OCI-LY7 (cell line): Measurements from ENCODE around the gene R3HCC1L. TPM values are rescaled to one million over a fixed set of nuclear protein-coding genes. Genes with fewer than 3 reads are reported as not detected.

Source experiments
- BruUV-seq: library from RNA; stranded (reverse); fragments of 400-500 nt; replicated peaks from 2 replicates; lab custom pipeline; 2021; lab: Mats Ljungman, UMichigan
- CTCF ChIA-PET: fragments of 300-600 bp; sonication (Branson Sonifier 250); formaldehyde crosslinking; loops from one replicate; lab custom pipeline; 2022; ENCODE audit warnings: antibody characterized with exemption; ENCODE audit not compliant: unreplicated experiment; lab: Charles Lee
- POLR2A ChIA-PET: fragments of 300-600 bp; sonication (Branson Sonifier 250); formaldehyde crosslinking; loops from one replicate; lab custom pipeline; 2022; ENCODE audit warnings: antibody characterized with exemption; lab: Charles Lee
- DNase-seq: peaks from one replicate; pipeline ENCODE4 v3.0.0-alpha.2; 2015; ENCODE audit warnings: low spot score
- H2AFZ ChIP-seq: fragments of 200-600 bp; sonication (generic), shearing (Covaris generic); 2 replicates; pipeline ENCODE4 v1.6.1; 2014; ENCODE audit warnings: mild to moderate bottlenecking, antibody characterized with exemption, low read length, moderate library complexity
- H3K27ac ChIP-seq: fragments of 200-600 bp; sonication (generic); 2 replicates; pipeline ENCODE4 v1.5.1; 2014; ENCODE audit warnings: mixed run types, low read depth, mild to moderate bottlenecking, moderate library complexity, low read length, inconsistent platforms; ENCODE audit not compliant: poor library complexity, severe bottlenecking
- H3K36me3 ChIP-seq: fragments of 200-600 bp; sonication (generic); 2 replicates; pipeline ENCODE4 v1.6.1; 2014; ENCODE audit warnings: mild to moderate bottlenecking, antibody characterized with exemption, low read length, moderate library complexity, mixed read lengths; ENCODE audit not compliant: insufficient read depth
- H3K4me1 ChIP-seq: fragments of 200-600 bp; sonication (generic); 2 replicates; pipeline ENCODE4 v1.5.1; 2014; ENCODE audit warnings: mild to moderate bottlenecking, low read length; ENCODE audit not compliant: insufficient read depth, poor library complexity, severe bottlenecking
- H3K4me2 ChIP-seq: fragments of 200-600 bp; sonication (generic); 2 replicates; pipeline ENCODE4 v1.6.1; 2014; ENCODE audit warnings: mild to moderate bottlenecking, low read length
- H3K4me3 ChIP-seq: fragments of 200-600 bp; sonication (generic); 2 replicates; pipeline ENCODE4 v1.5.1; 2014; ENCODE audit warnings: mild to moderate bottlenecking, low read depth, low read length; ENCODE audit not compliant: poor library complexity, severe bottlenecking
- H3K79me2 ChIP-seq: fragments of 200-600 bp; sonication (generic); 2 replicates; pipeline ENCODE4 v1.6.1; 2016; ENCODE audit warnings: low read depth, mild to moderate bottlenecking, low read length, moderate library complexity, mixed read lengths; ENCODE audit not compliant: insufficient read depth
- H3K9me2 ChIP-seq: fragments of 200-600 bp; sonication (generic); 2 replicates; pipeline ENCODE4 v1.6.1; 2016; ENCODE audit warnings: mild to moderate bottlenecking, low read length, mixed read lengths; ENCODE audit not compliant: insufficient read depth
- H3K9me3 ChIP-seq: fragments of 200-600 bp; sonication (generic); 2 replicates; pipeline ENCODE4 v1.6.1; 2014; ENCODE audit warnings: mild to moderate bottlenecking, mixed run types, low read length, mixed read lengths
- H4K20me1 ChIP-seq: fragments of 200-600 bp; sonication (generic); 2 replicates; pipeline ENCODE4 v1.6.1; 2014; ENCODE audit warnings: mild to moderate bottlenecking, antibody characterized with exemption, low read length, moderate library complexity, mixed read lengths; ENCODE audit not compliant: insufficient read depth
- EZH2phosphoT487 ChIP-seq: fragments of 200-600 bp; sonication (generic); IDR thresholded peaks from 2 replicates; pipeline ENCODE4 v1.6.1; 2018; ENCODE audit warnings: low read depth, borderline replicate concordance, mild to moderate bottlenecking, mixed run types, antibody characterized with exemption, low read length, moderate library complexity, mixed read lengths
- intact Hi-C: fragments of 100-400 bp; cut with micrococcal nuclease; formaldehyde crosslinking; loops from one replicate; pipeline ENCODE4 v1.10.0; 2022; ENCODE audit not compliant: unreplicated experiment
- total RNA-seq, 2 experiments: library from RNA; depleted of rRNA in 1 of 2; stranded (reverse); fragments of >200 nt in 1 of 2; shearing (Covaris generic) in 1 of 2; gene quantifications; 2 replicates each; pipeline ENCODE4 v1.2.3, GENCODE V29; 2014 to 2022
- TF ChIP-seq, protein P1 (sequence below): fragments of 200-600 bp; sonication (generic); conservative IDR thresholded peaks from 2 replicates; pipeline ENCODE4 v1.5.1; 2014; ENCODE audit warnings: mild to moderate bottlenecking, antibody characterized with exemption, low read length, moderate library complexity, mixed read lengths

Gene R3HCC1L
- total RNA-seq, 2 experiments from 2014 or later: 38.8 to 42.0 TPM

DNA sequence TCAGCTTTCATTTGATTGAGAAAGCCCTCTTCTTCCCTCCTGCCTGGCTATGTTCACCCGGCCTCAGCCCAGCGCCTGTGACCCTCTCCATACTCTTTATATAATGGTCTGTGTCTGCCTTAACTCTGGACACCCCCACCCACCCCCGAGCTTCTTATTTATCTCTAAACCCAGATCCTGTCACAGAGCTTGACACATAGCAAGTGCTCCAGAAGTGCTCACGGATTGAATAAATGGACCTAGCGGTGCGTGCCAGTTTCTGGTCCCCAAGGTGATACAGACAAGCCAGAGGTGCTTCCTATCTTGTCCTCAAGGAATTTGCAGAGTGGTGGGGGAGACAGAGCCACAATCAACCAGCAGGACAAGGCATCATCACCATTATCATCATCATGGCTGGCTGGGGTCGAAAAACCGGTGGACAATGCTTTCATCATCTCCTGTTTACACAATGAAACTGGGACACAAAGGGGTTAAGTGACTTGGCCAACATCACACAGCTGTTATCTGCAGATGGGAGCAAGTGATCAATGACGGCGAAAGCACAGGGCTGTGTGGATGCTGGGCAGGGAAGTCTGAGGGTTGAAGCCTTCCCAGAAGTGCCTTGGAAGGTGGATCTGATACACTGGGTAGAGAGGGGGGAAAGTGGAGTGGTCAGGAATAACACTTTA, 135.8 kb downstream of the R3HCC1L start:
- no peak overlapping the region for H2AFZ ChIP-seq
- H4K20me1 ChIP-seq: no peaks in the 10 kb centered on the region
- intact Hi-C loops: no loop called here
- no peaks in the 10 kb centered on the region for H3K4me1 ChIP-seq
- no peak for DNase-seq
- BruUV-seq: no TSS peak
- no peaks in the 10 kb centered on the region for H3K9me3 ChIP-seq
- CTCF ChIA-PET: no interaction called here
- H3K9me2 ChIP-seq: no peaks in the 10 kb centered on the region
- H3K79me2 ChIP-seq: no peaks in the 10 kb centered on the region
- POLR2A ChIA-PET: interaction anchor here (0.6 kb wide), 1 partner anchor 28 kb away, joined by 3 read pairs; no protein-coding TSS in a partner anchor
- H3K4me2 ChIP-seq: no peak overlapping the region
- H3K36me3 ChIP-seq: no peaks in the 10 kb centered on the region
- TF ChIP-seq EZH2phosphoT487: no peak
- TF ChIP-seq, protein P1, sequence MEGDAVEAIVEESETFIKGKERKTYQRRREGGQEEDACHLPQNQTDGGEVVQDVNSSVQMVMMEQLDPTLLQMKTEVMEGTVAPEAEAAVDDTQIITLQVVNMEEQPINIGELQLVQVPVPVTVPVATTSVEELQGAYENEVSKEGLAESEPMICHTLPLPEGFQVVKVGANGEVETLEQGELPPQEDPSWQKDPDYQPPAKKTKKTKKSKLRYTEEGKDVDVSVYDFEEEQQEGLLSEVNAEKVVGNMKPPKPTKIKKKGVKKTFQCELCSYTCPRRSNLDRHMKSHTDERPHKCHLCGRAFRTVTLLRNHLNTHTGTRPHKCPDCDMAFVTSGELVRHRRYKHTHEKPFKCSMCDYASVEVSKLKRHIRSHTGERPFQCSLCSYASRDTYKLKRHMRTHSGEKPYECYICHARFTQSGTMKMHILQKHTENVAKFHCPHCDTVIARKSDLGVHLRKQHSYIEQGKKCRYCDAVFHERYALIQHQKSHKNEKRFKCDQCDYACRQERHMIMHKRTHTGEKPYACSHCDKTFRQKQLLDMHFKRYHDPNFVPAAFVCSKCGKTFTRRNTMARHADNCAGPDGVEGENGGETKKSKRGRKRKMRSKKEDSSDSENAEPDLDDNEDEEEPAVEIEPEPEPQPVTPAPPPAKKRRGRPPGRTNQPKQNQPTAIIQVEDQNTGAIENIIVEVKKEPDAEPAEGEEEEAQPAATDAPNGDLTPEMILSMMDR: no peak
- no peak overlapping the region for H3K4me3 ChIP-seq
- no peak overlapping the region for H3K27ac ChIP-seq

DNA sequence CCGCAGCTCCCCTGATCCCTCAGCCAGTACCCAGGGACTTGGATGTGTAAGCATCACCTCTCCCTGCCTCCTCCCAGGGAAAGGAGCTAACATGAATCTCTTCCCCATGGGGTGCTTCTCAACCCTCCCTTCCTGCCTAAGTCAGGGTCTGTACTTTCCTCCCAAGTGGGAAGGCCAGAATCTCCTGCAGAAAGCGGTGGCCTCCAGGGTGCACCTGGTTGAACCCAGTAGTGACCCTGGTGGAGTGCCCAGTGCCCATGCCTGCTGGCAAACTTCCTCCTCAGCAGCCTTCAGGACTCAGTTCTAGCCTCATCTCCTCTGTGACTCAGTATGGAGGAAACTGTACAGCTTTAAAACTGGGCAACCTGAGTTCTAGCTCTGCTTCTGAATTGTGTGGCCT, 136.3 kb downstream of the R3HCC1L start:
- BruUV-seq: no TSS peak
- ChIA-PET CTCF (interaction anchor here (0.6 kb wide), 1 partner anchor 25 kb away, joined by 3 read pairs; no protein-coding TSS in a partner anchor), POLR2A (interaction anchor here (0.6 kb wide), 1 partner anchor 29 kb away, joined by 3 read pairs; no protein-coding TSS in a partner anchor)

More for the DNA sequence above, 136.3 kb downstream of the R3HCC1L start:
- TF ChIP-seq, protein P1: no peak
- TF ChIP-seq EZH2phosphoT487: no peak
- no peaks in the 10 kb centered on the region for H3K4me1 ChIP-seq
- H3K36me3 ChIP-seq: no peaks in the 10 kb centered on the region
- no peaks in the 10 kb centered on the region for H4K20me1 ChIP-seq
- no peak overlapping the region for H3K4me3 ChIP-seq
- H2AFZ ChIP-seq: no peak overlapping the region
- no peaks in the 10 kb centered on the region for H3K9me3 ChIP-seq
- H3K79me2 ChIP-seq: no peaks in the 10 kb centered on the region
- H3K9me2 ChIP-seq: no peaks in the 10 kb centered on the region
- intact Hi-C loops: no loop called here
- DNase-seq: no peak
- H3K4me2 ChIP-seq: no peak overlapping the region
- H3K27ac ChIP-seq: no peak overlapping the region
